GM21737 (cell line): Measurements from ENCODE around the gene LGALS9.
"Not testable (repeated sequence)": the region's sequence is repeated elsewhere in the genome, so short reads cannot be mapped to it uniquely, and the experiment has no call there.

Experiments used
- ATAC-seq: cut with Tn5 transposase; IDR thresholded peaks from one replicate; pipeline ENCODE4 v1.9.1; 2021; ENCODE audit warnings: mild to moderate bottlenecking, moderate library complexity; ENCODE audit not compliant: unreplicated experiment

The LGALS9 gene

DNA sequence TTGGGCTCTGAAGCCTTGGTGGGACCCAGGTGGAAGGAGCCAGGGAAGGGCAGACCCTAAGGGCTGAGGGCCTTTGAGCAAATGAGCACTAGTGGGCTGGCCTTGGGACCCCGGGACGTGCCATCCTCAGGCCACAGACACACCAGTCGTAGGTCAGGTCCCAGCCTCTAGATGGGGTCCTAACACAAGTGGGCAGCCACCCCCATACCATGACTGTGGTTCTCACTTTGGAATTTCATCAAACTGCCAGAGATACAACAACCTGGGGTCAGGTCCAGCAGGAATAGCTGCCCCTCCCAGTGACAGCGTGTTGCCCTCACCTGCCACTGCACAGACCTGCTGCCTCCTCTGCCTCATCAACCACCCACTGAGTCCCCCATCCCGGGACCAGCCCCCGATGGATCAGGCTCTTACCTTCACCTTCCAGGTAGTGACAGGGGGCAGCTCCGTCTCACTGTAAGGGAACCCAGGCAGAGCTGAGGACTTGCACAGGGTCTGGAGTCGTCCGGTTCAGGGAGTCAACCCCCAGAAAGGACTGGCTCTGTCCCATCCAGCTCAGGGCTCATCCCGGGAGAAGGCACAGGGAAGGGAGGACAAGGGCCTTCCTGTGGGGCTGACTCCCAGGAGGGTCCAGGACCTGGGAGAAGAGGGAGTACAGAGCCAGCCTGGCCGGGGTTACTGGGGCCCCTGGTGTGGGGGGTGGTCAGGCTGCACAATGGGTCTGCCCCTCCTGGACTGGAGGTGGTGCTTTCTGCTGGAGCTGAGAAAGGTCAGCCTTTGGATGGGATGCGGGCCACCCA is 40.0 kb downstream of the LGALS9 start:
- ATAC-seq = no peak

DNA sequence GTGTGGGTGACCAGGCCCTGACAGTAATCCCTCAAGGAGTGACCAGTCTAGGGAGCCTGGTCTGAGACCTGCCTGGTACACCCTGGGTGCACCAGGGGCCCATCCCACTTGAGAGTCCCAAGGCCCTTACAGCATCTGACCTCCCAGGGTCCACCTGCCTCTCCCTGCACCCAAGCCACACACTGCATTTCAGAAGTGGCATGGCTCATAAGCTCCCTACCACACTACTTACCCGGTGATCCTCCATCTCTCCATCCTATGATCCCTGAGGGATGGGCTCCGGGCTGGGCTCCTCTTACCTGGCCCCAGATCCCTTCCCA is 40.6 kb downstream of the LGALS9 start:
- ATAC-seq = no peak

DNA sequence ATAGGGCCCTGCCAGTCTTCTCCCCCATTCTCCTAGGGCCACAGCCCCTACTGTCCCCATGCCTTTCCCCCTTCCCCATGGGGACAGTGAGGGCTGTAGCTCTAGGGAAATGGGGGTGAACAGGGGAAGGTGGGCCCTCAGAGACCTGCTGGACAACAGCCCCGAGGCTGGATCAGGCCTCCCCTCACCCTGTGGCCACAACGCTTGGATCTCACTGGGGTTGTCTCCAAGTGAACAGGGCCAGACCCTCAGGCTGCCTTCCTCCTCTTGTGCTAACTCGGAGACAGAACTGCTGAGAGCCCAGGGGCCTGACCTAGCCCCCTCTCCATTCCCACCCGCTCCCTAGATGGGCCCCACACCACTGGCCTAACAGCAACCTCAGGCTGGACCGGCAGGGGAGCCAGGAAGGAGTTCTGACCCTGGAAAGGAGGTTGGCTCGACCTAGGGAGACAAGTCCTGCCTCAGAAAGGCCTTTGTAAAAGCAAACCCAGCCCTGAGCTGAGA is 41.0 kb downstream of the LGALS9 start:
- not testable (repeated sequence) for ATAC-seq

DNA sequence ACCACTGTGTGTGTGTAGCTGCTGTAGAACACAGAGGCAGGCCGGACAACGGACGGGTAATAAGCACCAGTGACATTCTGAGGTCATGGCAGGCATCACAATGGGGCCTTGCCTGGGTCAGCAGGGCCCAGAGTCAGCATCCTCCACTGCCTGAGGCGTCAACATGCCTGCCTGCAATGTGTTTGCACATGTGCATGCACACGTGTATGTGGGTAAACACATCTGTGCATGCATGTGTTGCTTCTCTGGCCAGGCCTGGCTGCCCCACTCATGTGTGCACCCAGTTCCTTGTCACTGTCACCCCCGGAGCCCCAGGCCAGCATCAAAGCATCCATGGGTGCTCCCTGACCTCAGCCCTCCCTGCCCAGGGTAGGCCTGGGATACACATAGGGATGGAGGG is 43.3 kb downstream of the LGALS9 start:
- no peak for ATAC-seq

DNA sequence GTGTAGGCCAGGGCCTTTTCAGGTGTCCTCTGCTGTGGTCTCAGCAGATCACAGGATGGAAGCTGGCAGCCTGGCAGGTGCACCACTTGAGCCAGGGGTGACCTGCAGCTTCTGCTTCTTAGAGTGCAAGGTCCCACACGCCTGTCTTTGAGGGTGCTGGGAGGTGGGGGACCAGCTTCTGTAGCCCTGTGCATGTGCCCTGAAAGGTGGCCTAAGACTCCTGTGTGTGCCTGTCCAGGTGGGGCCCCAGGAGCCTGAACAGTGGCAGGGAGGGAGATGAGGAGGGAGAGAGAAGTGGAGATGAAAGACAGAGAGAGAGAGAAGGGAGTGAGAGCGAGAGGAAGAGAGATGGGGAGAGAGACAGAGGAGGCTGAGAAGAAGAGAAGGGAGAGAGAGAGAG is 46.2 kb downstream of the LGALS9 start:
- ATAC-seq = no peak

DNA sequence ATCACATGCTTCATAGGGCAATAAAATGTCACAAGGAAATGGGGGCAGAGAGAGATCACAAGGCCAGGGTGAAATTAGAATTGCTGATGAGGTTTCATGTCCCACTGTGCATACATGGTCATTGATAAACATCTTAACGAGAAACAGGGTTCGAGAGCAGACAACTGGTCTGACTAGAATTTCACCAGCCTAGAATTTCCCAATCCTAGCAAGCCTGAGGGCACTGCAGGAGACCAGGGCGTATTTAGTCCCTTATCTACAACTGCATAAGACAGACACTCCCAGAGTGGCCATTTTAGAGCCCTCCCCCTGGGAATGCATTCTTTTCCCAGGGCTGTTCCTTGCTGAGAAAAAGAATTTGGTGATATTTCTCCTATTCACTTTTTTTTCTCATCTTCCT is 55.3 kb downstream of the LGALS9 start:
- ATAC-seq = not testable (repeated sequence)

DNA sequence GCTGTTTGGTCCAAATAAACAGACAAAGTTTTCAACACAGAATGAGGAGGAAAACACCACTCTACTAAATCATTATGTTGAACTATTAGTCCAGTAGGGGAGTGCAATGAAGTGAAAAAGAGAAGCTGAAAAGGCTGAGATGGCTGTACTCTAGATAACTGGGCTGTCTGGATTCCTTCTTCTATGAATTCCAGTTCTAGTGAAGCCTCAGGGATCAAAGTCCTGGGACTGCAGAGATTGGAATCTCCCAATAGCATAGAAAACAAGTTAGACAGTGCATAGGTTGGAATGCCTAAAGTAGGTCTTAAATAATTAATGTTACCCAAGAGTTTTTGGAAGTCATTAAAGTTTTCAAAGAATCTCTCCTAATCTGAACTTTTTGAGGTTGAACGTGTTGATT is 59.9 kb downstream of the LGALS9 start:
- no peak for ATAC-seq

DNA sequence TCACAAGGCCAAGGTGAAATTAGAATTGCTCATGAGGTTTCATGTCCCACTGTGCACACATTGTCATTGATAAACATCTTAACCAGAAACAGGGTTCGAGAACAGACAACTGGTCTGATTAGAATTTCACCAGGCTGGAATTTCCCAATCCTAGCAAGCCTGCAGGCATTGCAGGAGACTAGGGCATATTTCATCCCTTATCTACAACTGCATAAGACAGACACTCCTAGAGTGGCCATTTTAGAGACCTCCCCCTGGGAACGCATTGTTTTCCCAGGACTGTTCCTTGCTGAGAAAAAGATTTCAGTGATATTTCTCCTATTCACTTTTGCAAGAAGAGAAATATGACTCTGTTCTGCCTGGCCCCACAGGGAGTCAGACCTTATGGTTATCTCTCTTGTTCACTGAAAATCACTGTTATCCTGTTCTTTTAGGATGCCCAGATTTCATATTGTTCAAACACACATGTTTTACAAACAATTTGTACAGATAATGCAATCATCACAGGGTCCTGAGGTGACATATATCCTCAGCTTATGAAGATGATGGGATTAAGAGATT is 64.3 kb downstream of the LGALS9 start:
- ATAC-seq = not testable (repeated sequence)
